Neural progenitor cell (in vitro differentiated cells): ENCODE measurements around the gene IL17B.

Experiments
- CTCF ChIP-seq: fragments of 200-600 bp; sonication (generic); IDR thresholded peaks from 2 replicates; pipeline ENCODE4 v1.5.1; 2017; ENCODE audit warnings: antibody characterized with exemption, mild to moderate bottlenecking
- EZH2 ChIP-seq: fragments of 200-600 bp; sonication (generic); IDR thresholded peaks from 2 replicates; pipeline ENCODE4 v1.6.1; 2017; ENCODE audit warnings: antibody characterized with exemption, mild to moderate bottlenecking, moderate library complexity
- EZH2phosphoT487 ChIP-seq: fragments of 200-600 bp; sonication (generic); IDR thresholded peaks from 2 replicates; pipeline ENCODE4 v1.6.1; 2017; ENCODE audit warnings: antibody characterized with exemption

- peak; percentile 77 for TF ChIP-seq CTCF
- TF ChIP-seq EZH2 = no peak
- no peak for TF ChIP-seq EZH2phosphoT487
Observed at GRCh38 chr5:149371296-149371962, 7.7 kb downstream of the IL17B start.
